GM21786 (cell line): ENCODE measurements around the gene CEP72.
"Not testable (repeated sequence)": the region's sequence is repeated elsewhere in the genome, so short reads cannot be mapped to it uniquely, and the experiment has no call there.

Experiments
- ATAC-seq: cut with Tn5 transposase; IDR thresholded peaks from one replicate; pipeline ENCODE4 v1.9.1; 2021; ENCODE audit not compliant: unreplicated experiment

The CEP72 gene

DNA sequence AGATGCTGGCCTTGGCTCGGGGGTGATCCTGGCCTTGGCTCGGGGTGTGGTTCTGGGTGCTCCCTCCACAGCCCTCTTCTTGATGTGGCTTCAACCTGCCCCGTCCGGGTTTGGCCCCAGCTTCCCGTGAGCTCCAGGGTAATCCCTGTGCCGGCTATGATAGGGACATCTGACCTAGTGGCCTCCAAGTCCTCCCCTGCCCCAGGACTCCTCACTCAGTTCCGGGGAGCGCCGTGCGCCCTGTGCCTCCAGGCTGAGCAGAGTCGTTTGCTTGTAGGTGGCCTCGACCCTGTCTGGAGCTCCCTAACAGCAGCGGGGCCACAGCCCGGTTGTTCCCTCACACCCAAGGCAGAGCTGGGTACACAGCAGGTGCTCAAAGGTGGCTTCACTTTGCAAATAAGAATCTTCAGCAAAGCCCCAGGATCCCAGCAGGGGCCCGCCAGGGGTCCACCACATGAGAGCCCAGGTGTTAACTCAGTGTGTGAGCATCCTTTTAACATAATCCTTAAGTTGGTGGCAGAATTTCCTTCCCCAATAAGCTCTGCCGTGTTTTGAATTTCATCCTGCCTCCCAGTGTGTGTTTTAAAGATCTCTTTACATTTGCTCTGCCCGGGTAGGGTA, 32.3 kb upstream of the CEP72 start:
- ATAC-seq: no peak

DNA sequence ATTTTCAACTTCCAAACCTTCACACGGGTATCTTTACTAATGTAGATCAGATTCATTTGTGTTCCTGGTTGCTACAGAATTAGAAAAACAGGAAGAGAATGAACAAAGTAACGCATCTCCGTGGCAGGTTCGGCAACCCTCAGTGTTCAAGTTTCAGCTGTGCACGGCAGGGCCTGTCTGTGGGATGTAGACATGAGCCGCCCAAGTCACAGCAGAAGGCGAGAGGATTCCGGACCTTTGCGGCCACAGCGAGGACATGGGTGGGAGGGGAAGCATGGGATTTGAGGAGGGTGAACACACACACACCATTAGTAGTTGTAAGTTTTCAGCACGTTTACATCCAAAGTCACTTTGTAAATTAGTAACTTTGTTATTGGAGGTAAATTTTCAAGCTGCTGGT, 31.7 kb upstream of the CEP72 start:
- no peak for ATAC-seq

DNA sequence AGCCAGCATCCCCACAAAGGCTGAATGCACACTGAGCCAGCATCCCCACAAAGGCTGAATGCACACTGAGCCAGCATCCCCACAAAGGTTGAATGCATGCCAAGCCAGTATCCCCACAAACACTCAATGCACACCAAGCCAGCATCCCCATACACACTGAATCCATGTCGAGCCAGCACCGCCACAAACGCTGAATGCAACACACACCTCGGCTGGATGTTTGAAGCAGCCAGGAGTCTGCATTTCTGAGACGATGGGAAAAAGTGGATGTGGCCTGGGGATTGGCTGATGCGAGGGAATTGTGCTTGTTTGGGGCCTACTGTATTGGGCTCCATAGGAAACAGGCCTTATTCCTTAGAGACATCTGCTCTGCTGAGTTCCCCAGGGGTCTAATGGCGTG, 30.9 kb upstream of the CEP72 start:
- ATAC-seq: no peak

DNA sequence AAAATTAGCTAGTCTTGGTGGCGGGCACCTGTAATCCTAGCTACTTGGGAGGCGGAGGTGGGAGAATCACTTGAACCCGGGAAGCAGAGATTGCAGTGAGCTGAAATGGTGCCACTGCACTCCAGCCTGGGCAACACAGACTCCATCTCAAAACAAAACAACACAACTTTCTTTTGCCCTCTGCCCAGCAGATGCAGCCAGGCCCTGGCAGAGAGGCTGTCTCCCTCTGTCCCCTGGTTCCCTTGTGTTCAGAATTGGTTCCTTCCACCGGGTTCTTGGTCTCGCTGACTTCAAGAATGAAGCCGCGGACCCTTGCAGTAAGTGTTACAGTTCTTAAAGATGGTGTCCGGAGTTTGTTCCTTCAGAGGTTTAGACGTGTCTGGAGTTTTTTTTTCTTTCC, 30.2 kb upstream of the CEP72 start:
- no peak for ATAC-seq

DNA sequence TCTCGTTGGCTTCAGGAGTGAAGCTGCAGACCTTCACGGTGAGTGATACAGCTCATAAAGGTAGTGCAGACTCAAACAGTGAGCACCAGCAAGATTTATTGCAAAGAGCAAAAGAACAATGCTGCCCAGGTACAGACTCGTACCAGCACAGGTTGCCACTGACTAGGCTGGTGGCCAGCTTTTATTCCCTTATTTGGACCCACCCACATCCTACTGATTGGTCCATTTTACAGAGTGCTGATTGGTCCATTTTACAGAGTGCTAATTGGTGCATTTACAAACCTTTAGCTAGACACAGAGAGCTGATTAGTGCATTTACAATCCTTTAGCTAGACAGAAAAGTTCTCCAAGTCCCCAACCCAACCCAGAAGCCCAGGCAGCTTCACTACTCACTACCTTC, 29.7 kb upstream of the CEP72 start:
- ATAC-seq: not testable (repeated sequence)

DNA sequence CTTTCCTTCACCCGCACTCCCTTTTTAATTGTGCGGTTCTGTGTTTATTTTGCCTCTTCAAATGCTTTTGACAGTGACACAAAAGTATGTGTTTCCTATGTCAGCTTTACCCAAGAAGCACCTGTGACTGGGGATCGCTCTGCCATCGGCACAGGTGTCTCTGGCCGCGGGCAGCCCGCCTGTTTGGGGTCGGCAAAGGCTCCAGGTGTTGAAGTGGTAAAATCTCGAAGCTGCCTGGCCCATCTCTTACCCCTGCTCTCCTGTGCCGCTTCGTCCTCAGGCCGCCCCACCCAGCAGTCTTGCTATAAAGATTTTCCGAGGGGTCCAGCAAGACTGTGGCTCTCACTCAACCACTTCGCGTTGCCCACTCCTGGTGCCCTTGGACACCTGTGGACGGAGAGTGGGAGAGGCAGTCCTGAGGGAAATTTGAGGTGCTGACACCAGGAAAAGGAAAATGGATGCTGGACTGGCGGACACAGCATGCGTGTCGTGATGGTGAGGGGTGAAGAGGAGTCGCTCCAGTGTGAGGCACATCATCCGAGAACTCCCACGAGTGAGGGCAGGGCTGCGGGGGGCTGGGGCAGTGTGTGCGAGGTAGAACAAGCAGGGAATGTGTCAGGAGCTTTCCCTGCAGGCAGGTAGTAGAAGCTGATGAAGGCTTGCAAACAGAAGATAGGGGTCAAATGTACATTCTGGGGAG, 29.1 kb upstream of the CEP72 start:
- no peak for ATAC-seq

DNA sequence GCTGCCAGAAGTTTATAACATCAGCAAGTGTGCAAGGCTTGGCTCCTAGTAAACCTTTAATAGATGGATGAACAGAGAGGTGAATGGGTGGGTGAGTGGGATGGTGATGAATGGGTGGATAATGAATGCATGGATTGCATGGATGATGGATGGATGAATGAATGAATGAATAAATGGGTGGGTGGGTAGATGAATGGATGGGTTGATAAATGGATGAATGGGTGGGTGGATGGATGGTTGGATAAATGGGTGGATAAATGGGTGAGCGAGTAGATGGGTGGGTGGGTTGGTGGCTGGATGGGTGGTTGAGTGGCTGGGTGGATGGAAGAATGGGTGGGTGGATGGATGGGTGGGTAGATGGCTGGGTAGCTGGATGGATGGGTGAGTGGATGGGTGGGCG, 28.5 kb upstream of the CEP72 start:
- ATAC-seq: no peak

DNA sequence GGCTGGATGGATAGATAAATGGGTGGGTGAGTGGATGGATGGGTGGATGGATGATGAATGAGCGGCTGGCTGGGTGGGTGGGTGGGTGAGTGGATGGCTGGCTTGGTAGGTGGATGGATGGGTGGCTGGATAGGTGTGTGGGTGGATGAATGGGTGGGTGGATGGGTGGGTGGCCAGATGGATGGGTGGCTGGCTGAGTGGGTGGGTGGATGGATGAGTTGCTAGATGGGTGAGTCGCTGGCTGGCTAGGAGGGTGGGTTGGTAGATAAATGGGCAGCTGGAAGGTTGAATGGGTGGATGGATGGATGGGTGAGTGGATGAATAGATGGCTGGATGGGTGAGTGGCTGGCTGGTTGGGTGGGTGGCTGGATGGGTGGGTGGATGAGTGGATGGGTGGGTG, 27.9 kb upstream of the CEP72 start:
- no peak for ATAC-seq

DNA sequence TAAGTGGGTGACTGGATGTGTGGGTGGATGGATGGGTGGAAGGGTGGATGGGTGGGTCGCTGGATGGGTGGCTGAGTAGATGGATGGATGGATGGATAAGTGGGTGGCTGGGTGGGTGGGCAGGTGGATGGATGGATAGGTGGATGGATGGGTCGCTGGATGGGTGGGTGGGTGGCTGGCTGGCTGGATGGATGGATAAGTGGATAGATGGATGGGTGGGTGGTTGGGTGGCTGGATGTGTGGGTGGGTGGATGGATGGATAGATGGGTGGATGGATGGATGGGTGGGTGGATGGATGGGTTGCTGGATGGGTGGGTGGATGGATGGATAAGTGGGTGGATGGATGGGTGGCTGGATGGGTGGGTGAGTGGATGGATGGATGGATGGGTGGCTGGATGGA, 27.3 kb upstream of the CEP72 start:
- ATAC-seq: no peak

DNA sequence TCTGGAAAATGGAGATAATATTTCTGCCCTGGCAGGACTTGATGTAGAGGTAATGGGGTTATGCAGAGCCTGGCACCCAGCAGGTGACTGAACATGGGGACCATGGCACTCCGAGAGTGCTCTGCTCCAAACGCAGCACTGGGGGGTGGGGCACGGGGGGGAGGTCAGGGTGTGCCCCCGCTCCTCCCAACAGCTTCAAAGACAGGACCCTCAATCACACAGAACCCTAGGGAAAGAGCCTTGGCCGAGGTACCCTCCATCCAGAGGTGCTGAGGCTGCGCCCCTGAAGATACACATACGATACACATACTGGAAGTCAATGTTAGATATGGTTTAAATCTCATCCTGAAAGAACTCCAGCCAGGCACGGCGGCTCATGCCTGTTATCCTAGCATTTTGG, 26.6 kb upstream of the CEP72 start:
- ATAC-seq: no peak

DNA sequence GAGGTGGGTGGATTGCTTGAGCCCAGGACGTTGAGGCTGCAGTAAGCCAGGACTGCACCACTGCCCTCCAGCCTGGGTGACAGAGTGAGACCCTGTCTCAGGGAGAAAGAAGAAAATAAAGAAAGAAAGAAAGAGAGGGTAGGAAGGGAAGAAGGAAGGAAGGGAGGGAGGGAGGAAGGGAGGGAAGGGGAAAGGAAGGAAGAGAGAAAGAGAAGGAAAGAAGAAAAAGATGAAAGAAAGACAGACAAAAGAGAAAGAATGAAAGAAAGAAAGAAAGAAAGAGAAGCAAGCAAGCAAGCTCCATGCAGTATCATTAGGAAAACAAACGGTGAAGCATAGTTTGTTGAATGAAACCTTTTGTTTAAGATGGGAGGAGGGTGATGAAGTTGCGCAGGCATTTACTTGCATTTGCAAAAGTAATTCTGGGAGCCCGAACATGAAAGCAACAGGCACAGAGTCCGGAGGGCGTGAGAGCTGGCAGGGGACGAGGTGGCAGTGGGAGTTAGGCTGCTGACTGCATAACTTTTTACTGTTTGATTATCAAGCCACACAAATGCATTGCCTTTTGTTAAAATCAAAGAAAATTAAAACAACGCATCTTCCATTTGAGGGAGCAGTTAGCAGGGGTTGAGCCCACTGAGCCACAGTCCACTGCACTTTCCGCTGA, 26.0 kb upstream of the CEP72 start:
- no peak for ATAC-seq

DNA sequence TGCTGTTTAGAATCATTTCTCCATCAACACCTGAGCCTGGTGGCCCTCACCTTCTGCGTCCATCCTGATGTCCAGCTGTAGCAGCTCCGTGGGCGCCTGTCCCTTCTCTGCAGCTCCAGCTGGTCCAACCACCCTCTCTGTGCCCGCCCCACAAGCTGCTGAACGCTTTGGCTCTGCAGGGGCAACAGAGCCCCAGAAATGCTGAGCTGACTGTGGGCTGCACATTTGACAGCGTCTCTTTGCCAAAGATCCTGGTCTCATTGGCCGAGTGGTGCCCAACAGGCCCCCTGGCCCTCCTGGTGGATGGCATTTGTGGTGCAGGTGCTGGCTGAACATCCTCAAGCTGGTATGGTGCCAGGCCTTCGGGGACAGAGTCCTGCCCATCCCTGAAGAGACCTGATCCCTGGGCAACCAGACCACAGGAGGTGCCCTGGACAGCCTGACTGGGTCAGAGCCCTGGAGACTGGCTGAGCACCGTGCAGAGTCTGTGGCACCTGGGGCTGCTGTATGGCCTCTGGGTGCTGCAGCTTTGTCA, 25.3 kb upstream of the CEP72 start:
- ATAC-seq: no peak

DNA sequence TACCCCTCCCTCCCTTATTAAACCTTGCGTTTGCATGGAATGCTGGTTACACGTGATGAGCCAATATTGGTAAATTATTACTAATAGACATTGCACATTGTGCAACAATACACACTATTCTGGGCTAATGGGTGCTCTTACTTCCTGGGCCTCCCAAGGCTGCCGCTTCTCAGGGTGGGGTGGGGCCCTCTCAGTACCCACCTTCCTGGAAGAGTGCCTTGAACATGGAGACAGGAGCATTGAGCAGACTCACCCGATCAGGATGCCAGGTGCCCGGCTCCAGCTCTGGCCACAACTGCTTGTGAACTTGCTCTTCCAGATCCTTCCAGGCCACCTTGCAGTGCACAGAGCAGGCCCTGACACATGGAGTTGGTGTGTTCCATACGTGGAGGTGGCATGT, 24.7 kb upstream of the CEP72 start:
- no peak for ATAC-seq

DNA sequence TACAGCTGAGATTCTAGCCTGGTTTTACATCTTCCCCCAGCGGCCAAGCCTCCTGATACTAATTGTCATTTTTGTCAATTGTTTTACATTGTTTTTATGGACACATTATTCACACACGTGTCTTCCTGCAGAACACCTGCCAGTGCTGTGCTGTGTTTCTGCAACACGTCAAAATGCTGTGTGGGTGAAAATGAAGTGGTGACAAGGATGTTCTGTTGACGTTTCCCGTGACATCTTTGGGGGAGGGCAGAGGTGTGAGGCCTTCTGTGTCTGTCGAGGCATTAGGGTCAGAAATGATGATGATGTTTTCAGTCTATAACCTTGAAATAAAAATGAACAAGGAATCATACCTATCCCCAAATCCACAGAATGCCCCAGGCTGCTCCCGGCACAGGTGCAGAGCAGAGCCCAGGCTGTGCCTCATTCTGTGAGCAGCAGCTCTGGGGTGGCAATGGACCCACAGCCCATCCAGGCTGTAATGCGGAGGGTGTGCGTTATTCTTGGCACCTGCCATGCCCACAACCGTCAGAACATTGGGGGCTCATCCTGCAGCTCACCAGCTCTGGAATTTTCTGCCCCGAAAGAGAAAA, 23.6 kb upstream of the CEP72 start:
- no peak for ATAC-seq

DNA sequence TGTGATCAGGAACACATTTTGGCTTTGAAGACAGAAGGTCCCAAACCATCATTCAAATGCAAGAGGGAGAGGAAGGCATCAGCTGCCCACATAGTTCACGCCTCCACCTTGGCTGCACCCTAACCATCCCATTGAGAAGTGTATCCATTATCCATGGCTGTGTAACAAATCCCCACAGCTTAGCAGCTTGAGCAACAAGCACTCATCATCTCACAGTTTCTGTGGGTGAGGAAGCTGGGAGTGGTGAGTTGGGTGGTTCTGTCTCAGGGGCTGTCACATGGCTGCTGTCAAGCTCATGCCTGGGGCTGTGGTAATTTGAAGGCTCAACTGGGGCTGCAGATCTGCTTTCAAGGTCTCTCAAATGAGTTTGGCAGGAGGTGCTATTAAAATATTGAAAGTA, 23.0 kb upstream of the CEP72 start:
- no peak for ATAC-seq

DNA sequence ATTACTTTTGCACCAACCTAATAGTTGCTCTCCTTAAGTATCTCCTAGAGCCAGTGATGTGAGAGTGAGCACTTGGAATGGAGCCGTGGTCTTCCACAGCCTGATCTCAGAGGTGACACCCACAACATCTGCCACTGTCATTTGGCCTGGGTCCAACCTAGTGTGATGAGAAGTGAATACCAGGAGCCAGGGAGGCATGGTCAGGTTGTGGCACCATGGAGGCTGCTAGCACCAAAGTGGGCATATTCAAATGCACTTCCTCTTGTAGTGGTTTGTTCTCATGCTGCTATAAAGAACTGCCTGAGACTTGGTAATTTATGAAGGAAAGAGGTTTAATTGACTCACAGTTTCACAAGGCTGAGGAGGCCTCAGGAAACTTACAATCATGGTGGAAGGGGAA, 22.6 kb upstream of the CEP72 start:
- ATAC-seq: no peak

DNA sequence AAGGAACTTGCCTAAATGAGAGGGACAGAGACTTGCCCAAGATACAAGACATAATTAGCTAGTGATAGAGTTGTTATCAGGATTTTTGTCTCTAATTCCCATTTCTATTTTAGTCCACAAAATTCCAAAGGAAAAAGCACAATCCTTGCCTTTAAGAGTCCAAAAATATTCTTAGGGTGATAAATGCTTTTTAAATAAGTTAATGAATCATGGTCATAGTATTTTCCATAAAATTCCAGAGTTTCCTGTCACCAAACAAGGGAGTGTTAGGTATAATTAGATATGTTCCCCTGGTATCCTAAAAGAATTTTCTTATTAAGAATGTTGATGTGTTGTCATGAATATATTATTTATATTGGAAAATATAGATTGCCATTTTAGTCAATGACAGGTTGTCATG, 21.8 kb upstream of the CEP72 start:
- no peak for ATAC-seq

DNA sequence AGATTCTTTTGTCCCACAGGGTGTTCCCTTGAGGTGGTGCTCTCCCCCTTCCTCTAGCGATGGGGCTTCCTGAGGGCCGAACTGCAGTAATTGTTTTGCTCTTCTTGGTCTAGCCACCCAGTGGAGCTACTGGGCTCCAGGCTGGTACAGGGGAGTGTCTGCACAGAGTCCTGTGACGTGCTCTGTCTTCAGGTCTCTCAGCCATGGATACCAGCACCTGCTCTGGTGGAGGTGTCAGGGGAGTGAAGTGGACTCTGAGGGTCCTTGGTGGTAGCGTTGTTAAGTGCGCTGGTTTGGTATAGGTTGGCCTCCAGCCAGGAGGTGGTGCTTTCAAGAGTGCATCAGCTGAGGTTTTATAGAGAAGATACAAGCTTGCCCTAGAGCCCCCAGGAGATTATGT, 20.4 kb upstream of the CEP72 start:
- no peak for ATAC-seq

DNA sequence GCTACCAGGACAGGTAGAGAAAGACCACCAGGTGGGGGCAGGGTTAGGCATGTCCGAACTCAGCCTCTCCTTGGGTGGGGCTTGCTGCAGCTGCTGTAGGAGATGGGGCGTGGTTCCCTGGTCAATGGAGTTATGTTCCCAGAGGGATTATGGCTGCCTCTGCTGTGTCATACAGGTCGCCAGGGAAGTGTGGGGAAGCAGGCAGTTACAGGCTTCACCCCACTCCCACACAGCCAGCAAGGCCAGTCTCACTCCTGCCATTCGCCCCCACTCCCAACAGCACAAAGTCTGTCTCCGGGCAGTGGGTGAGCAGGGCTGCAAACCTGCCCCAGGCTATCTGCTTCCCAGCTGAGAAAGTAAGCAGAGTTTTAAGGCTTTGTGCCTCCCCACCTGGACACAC, 20.0 kb upstream of the CEP72 start:
- ATAC-seq: no peak

DNA sequence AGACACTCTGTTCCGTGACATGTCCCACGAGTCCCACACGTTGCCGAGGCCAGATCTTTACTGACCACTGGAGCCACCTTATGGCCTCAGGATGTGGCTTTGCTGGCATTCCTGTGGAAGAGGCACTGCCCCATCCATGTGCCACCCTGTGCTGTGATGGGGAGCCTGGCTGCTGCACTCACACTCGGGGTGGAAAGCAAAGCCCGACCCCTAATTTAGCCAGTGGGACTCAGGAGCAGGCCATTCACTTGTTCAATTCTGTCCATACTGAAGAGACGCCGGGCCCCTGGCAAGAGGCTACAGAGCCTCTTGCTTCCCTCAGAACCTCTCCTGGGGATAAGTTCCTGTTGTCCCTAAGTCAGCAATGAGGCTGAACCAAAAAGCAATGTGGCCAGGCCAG, 18.6 kb upstream of the CEP72 start:
- no peak for ATAC-seq

DNA sequence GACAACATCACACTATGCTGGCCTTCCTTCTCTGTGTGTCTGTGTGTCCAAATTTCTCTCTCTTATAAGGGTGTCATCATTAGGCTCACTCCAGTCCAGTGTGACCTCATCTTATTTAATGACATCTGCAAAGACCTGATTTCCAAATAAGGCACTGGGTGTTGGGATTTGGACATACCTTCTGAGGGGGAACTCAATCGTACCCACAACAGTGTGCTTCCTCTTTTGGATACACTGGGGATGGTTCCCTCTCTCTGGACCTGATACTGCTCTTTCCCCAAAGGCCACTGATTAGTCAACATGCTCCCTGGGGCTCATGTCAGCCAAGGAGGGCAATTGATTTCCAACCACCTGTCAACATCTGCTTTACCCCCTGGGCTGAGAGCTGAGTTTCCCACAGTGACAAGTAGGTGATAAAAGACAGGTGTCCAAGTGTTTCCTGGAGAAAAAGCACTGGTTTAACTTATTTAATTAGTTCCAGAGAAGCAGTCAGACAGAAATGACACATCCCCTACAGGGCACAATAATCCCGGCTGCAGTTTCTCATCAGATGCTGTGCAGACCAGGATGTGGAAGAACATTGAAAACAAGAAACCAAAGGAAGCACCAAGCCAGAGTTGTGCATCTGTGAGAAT, 17.8 kb upstream of the CEP72 start:
- ATAC-seq: no peak
